ENCODE data around the gene CSNK2B.
A peak's percentile ranks its signal among the peaks of the same experiment; 100 is the strongest.

The CSNK2B gene

GRCh38 chr6:31634969-31635575 is 30.8 kb upstream of the CSNK2B start:
- in situ Hi-C loops (cut with MboI; ENCODE audit: low pct_unique_long_range_greater_than_20kb, low sequenced_read_pairs): no loop called here
- DNase-seq: no peak

DNA sequence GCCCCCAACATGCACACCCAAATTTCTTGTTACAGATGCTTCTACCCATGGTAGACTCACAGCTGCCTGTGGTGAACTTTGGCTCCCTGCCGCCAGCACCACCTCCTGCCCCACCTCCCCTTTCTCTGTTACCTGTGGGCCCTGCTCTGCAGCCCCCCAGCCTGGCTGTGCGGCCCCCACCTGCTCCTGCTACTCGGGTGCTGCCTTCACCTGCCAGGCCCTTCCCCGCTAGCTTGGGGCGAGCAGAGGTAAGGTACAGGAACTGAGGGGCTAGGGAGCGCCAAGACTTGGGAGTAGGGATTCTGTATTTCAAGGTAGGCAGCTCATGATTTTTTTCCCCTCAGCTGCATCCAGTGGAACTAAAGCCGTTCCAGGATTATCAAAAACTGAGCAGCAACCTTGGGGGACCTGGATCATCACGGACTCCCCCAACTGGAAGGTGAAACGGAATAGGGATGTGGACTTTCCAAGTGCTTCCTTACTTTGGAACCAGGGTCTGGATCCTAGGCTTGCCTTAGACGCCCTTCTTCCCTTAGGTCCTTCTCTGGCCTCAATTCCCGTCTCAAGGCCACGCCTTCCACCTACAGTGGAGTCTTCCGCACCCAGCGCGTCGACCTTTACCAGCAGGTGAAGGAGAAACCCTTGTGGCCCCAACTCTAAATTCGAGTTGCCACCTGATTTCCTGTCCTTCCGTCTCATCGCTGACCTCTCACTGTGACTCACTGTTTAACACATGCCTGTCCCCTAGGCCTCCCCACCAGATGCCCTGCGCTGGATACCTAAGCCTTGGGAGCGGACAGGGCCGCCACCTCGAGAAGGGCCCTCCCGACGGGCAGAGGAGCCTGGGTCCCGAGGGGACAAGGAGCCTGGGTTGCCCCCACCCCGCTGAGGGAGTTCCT is 28.9 kb upstream of the CSNK2B start:
- DNase-seq: no peak
- in situ Hi-C loops (cut with MboI; ENCODE audit: low pct_unique_long_range_greater_than_20kb, low sequenced_read_pairs): no loop called here

- no peak for DNase-seq
- in situ Hi-C loops (cut with MboI; ENCODE audit: low pct_unique_long_range_greater_than_20kb, low sequenced_read_pairs): no loop called here
These were observed 26.8 kb upstream of the CSNK2B start for GRCh38 chr6:31639043-31639442.

GRCh38 chr6:31639449-31639861 is 26.4 kb upstream of the CSNK2B start:
- in situ Hi-C loops (cut with MboI; ENCODE audit: low pct_unique_long_range_greater_than_20kb, low sequenced_read_pairs): no loop called here
- no peak for DNase-seq

DNA sequence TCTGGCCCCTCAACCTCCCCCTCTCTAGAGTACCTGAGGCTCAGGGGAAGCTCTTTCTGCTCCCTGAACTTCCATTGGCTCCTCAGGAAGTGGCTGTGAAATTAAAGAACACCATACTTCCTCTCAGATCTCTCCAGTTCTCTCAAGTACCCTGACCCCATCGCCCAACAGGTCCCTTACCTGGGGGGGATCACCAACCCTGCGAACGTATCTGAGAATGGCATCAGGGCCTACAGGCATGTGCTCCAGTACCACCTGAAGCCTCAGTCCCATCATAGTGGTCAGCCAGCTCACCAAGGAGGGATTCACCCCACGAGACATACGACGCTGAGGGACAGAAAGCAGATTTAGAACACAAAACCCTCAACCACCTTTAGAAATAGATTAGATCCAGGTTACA is 25.3 kb upstream of the CSNK2B start:
- DNase-seq: no peak
- in situ Hi-C loops (cut with MboI; ENCODE audit: low pct_unique_long_range_greater_than_20kb, low sequenced_read_pairs): no loop called here

DNA sequence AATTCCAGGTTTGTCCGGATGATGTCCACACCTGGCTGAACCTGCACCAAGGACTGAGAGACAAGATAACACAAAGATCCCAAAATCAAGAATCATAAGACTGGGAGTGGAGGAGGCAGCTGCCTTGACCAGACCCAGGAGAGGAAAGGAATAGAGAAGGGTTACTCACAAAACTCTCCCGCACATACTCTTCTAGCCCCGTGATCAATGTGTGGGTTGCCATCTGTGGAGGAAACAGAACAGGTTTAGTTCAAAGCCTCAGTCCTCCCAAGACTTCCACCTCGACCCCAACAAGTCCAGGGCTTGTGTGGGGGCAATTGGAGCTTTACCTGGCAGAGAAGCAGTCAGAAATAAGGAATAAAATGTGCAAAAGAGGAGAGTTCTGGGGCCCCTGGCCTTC is 24.5 kb upstream of the CSNK2B start:
- in situ Hi-C loops (cut with MboI; ENCODE audit: low pct_unique_long_range_greater_than_20kb, low sequenced_read_pairs): no loop called here
- no peak for DNase-seq

DNA sequence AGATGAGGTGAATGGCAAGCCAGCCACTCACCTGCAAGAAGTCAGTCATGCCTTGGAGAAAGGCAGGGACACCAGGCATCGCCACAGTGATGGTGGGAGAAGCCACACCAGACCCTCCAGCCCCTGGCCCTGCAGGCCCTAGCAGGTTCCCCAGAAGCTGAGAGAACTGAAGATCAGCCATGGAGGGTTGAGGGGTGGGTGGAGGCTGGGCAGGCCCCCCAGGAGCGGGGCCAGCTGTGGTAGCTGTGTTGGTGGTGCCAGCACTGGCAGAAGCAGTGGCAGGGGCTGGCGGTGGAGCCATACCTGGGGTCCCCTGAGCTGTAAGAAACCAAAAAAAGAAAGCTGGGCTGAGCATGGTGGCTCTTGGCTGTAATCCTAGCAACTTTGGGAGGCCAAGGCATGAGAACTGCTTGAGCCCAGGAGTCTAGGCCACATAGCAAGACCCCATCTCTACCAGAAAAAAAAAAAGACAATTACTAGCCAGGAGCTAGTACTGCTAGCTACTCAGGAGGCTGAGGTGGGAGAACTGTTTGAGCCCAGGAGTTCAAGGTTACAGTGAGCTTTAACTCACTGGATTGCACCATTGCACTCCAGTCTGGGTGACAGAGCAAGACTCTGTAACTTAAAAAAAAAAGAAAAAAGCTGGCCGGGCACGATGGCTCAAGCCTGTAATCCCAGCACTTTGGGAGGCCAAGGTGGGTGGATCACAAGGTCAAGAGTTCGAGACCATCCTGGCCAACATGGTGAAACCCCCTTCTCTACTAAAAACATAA is 22.9 kb upstream of the CSNK2B start:
- in situ Hi-C loops (cut with MboI; ENCODE audit: low pct_unique_long_range_greater_than_20kb, low sequenced_read_pairs): no loop called here
- no peak for DNase-seq

GRCh38 chr6:31643818-31644454 is 21.9 kb upstream of the CSNK2B start:
- in situ Hi-C loops (cut with MboI; ENCODE audit: low pct_unique_long_range_greater_than_20kb, low sequenced_read_pairs): no loop called here
- DNase-seq: no peak

- in situ Hi-C loops (cut with MboI; ENCODE audit: low pct_unique_long_range_greater_than_20kb, low sequenced_read_pairs): no loop called here
These were observed 20.6 kb upstream of the CSNK2B start for GRCh38 chr6:31645325-31645724.

GRCh38 chr6:31651602-31652191 is 14.2 kb upstream of the CSNK2B start:
- DNase-seq: peak; percentile 82
- in situ Hi-C loops (cut with MboI; ENCODE audit: low pct_unique_long_range_greater_than_20kb, low sequenced_read_pairs): no loop called here

More at GRCh38 chr6:31645325-31645724, 20.6 kb upstream of the CSNK2B start:
- no peak for DNase-seq

DNA sequence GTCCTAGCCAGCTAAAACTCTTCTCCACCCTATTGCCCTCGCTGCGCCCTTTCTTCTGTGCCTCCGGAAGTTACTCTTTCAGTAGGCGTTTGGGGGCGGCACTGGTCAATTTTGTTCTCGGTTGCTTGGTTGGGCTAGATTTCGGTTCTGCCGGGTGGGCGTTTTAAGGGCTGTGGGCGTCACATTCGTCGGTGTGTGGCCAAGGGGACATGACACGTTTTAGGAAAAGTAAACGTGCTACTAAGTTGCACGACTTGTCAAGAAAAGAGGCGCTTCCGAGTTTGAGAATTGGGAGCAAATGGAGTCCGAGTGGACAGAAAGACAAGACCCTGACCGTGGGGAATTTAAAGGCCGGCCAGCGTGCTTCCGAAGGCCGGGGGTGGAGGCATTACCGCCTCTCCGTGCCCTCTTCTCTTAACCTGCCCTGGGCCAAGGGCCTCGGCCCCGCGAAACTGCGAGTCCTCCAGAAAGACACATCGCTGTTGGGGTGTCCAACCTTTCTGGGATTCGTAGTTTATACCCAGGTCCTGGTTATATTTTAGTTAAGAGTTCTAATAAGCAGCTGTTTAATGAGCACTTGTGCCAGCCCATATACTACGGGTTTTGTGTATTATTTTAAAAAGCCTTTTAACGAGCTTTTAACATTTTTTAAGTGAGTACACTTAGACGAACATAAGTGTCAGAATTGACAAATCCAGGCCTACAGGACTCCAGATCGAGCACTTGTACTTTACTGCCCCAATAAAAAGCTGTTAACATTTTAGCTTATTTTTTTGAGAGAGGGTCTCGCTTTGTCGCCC is 12.8 kb upstream of the CSNK2B start:
- no peak for DNase-seq

GRCh38 chr6:31654574-31655348 is 11.1 kb upstream of the CSNK2B start:
- in situ Hi-C loops (cut with MboI; ENCODE audit: low pct_unique_long_range_greater_than_20kb, low sequenced_read_pairs): no loop called here
- no peak for DNase-seq

More for the DNA sequence above, 12.8 kb upstream of the CSNK2B start:
- in situ Hi-C loops (cut with MboI; ENCODE audit: low pct_unique_long_range_greater_than_20kb, low sequenced_read_pairs): no loop called here

GRCh38 chr6:31655349-31656237 is 10.3 kb upstream of the CSNK2B start, which contains the start of gene APOM:
Gene APOM (plus strand): TSS chr6:31655894. CDS start chr6:31655967, 73 bp downstream.
- in situ Hi-C loops (cut with MboI; ENCODE audit: low pct_unique_long_range_greater_than_20kb, low sequenced_read_pairs): no loop called here
- DNase-seq: no peak

- DNase-seq: no peak
These were observed 8.3 kb upstream of the CSNK2B start for GRCh38 chr6:31657406-31658157.

DNA sequence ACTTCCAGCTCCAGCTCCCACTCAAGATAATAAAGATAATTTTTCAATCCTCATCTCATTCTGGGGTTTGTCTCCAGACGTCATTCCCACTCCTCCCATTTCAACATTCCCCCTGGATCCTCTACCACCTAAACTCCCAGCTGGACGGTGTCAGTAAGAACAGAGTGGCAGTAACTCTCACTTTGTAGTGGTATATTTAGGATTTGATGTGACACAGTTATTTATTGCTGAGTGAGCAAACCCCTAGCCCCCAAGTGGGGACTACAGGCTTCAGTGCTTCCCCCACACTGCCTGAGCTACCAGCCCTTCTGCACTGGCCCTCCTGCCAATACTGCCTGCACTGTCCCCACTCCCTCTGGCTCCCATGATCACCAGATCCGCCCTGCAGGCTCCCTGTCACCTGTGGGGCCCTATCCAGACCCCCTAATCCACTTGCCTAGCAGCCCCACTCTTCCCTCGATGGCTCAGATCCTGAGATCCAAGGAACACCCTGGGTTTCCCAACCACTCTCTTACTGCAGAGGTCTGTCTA is 7.7 kb upstream of the CSNK2B start:
- DNase-seq: no peak
- in situ Hi-C loops (cut with MboI; ENCODE audit: low pct_unique_long_range_greater_than_20kb, low sequenced_read_pairs): no loop called here

More at GRCh38 chr6:31657406-31658157, 8.3 kb upstream of the CSNK2B start:
- in situ Hi-C loops (cut with MboI; ENCODE audit: low pct_unique_long_range_greater_than_20kb, low sequenced_read_pairs): no loop called here

Data from KBM-7 (cell line).